ENCODE results near the gene GRK5. TPM values are rescaled to one million over a fixed set of nuclear protein-coding genes. Genes with fewer than 3 reads are reported as not detected.

Gene GRK5
- total RNA-seq, 1 donor from 2014 or later = 52.8 TPM

DNA sequence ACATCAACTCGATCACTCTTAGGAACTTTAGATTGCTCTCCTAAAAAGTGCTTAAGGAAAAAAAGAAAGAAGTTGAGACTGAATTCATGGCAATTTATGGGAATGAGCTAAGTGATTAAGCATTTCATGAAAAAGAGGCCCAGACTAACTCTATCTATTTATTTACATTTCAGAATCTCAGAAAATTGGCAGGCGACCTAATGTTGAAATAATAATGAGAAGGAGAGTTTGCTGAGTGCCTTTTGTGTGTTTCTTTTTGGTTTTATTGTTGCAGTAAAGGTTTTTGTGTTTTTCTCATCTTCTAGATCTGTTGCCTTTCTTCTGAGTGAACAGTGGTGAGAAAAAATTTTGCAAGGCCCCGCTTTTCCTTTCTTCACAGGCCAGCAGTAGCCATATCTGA lies 3.8 kb downstream of the GRK5 start:
- H3K27me3 ChIP-seq (ENCODE audit: low read depth) = no peaks in the 10 kb centered on the region
- intact Hi-C loops (cut with micrococcal nuclease) = no loop called here
- H3K4me1 ChIP-seq = peaks cover 90% of the 10 kb centered on the region
- peak overlapping the region; percentile 97 for H3K4me3 ChIP-seq
- no peak for DNase-seq
- no peaks in the 10 kb centered on the region for H3K9me3 ChIP-seq (replicated peaks)
- peak overlapping the region; percentile 97 for H3K27ac ChIP-seq (replicated peaks)
- TF ChIP-seq, protein P1, sequence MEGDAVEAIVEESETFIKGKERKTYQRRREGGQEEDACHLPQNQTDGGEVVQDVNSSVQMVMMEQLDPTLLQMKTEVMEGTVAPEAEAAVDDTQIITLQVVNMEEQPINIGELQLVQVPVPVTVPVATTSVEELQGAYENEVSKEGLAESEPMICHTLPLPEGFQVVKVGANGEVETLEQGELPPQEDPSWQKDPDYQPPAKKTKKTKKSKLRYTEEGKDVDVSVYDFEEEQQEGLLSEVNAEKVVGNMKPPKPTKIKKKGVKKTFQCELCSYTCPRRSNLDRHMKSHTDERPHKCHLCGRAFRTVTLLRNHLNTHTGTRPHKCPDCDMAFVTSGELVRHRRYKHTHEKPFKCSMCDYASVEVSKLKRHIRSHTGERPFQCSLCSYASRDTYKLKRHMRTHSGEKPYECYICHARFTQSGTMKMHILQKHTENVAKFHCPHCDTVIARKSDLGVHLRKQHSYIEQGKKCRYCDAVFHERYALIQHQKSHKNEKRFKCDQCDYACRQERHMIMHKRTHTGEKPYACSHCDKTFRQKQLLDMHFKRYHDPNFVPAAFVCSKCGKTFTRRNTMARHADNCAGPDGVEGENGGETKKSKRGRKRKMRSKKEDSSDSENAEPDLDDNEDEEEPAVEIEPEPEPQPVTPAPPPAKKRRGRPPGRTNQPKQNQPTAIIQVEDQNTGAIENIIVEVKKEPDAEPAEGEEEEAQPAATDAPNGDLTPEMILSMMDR (IDR thresholded peaks at IDR 0.05; ENCODE audit: borderline replicate concordance) = no peak
- H3K36me3 ChIP-seq = peaks cover 7% of the 10 kb centered on the region

DNA sequence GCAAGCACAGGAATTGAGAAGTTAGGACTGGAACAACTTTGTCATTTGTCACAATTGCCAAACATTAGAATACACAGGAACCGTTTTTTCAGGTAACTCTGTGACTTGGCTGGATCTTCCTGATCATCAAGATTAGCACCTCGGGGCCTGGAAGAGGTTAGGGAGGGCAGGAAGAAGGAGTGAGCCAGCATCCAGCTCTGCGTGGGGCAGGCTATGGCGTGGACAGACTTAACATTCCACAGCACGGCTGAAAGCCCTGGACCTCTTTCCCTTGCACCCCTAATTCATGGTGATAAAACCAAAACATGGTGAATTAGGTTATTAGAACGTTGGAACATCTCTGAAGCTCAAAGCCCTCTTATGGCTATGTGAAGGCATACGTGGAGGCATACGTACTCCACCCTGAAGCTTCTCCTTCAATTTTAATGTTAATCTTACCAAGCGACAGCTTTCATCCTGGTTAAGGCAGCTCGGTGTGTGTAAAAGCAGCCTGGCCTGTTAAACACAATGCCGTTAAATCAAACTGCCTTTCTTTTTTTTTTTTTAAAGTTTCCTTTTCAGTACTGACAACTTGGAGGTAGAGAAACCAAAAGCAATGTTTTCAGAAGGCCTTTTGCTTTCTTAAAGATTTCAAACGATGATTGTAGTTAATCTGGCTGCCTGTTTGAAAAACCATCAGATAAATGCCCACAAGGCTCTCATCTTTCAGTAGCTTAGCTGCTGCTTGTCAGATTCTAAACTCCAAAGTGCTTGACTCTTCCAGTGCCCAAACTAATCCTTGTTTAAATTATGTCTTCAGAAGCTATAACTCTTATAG lies 4.5 kb downstream of the GRK5 start:
- peaks cover 7% of the 10 kb centered on the region for H3K36me3 ChIP-seq
- TF ChIP-seq, protein P1 (IDR thresholded peaks at IDR 0.05; ENCODE audit: borderline replicate concordance) = no peak
- H3K4me3 ChIP-seq = peak overlapping the region; percentile 97
- no peaks in the 10 kb centered on the region for H3K9me3 ChIP-seq (replicated peaks)
- peaks cover 89% of the 10 kb centered on the region for H3K4me1 ChIP-seq
- H3K27me3 ChIP-seq (ENCODE audit: low read depth) = no peaks in the 10 kb centered on the region
- peak overlapping the region; percentile 97 for H3K27ac ChIP-seq (replicated peaks)
- no peak for DNase-seq
- intact Hi-C loops (cut with micrococcal nuclease) = no loop called here

DNA sequence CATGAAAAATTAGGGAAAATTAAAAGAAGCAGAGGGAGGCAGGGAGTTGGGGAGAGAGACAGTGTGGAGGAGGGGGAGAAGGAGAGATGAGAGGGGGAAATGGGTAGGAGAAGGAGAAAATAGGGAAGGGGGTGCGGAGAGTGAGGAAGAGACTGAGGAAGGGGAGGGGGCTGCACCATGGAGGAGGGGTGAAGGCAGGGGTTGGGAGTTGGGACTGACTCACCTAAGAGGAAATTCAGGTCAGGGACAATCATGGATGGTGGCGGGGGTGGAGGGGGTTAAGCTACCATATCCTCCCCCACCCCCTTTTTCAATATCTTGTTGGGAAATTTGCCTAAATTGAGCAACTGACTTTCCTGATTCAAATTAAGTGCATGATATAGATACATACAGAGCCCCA lies 8.0 kb downstream of the GRK5 start:
- Histone ChIP-seq H3K27ac (replicated peaks) (peak overlapping the region; percentile 97), H3K4me3 (no peak overlapping the region)

DNA sequence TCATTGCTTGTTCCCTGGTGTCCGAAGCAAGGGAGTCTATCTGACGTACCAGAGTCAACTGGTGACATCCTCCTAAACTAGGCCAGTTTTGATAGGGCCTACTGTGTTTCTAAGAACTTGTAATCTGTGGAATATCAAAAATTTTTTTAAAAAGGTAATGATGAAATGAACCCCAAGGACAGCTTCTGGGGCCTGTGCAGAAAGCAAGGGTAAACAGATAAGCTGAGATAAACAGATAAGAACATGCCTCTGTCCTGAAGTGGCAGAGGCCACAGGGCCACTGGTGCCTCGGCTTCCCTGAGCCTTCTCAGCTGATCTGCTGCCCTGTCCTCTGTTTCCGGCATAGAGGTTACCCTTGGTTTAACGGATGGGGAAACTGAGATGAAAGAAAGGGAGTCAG lies 8.8 kb downstream of the GRK5 start:
- H3K9me3 ChIP-seq (replicated peaks) = no peaks in the 10 kb centered on the region
- DNase-seq = no peak
- H3K36me3 ChIP-seq = peaks cover 7% of the 10 kb centered on the region
- peak overlapping the region; percentile 97 for H3K27ac ChIP-seq (replicated peaks)
- H3K27me3 ChIP-seq (ENCODE audit: low read depth) = no peaks in the 10 kb centered on the region
- TF ChIP-seq, protein P1 (IDR thresholded peaks at IDR 0.05; ENCODE audit: borderline replicate concordance) = no peak
- intact Hi-C loops (cut with micrococcal nuclease) = no loop called here
- H3K4me1 ChIP-seq = peaks cover 96% of the 10 kb centered on the region
- no peak overlapping the region for H3K4me3 ChIP-seq

More for the DNA sequence above, 8.0 kb downstream of the GRK5 start:
- TF ChIP-seq, protein P1 (IDR thresholded peaks at IDR 0.05; ENCODE audit: borderline replicate concordance) = no peak
- intact Hi-C loops (cut with micrococcal nuclease) = no loop called here
- Histone ChIP-seq H3K9me3 (replicated peaks) (no peaks in the 10 kb centered on the region), H3K4me1 (peaks cover 96% of the 10 kb centered on the region), H3K36me3 (peaks cover 7% of the 10 kb centered on the region), H3K27me3 (ENCODE audit: low read depth) (no peaks in the 10 kb centered on the region)
- DNase-seq = no peak

DNA sequence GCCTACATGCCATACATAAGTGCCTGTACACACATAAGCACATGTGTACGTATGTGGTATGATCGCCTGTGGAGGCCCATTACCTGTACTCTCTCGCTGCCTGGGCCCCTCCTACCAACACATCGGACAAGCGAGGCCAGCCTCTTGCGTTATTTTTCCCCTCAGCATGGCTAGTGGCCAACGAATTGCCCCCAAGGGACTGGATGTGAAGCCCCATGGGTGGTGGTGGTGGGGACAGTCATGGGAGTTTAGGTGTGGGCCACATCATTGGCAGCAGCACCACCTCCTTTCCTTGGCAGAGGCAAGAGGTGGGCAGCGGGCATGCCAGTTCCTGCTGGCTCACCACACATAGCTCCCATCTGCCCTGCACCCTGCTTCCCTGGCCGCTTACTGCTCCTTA lies 10.0 kb downstream of the GRK5 start:
- Histone ChIP-seq H3K27ac (replicated peaks) (peak overlapping the region; percentile 97), H3K27me3 (ENCODE audit: low read depth) (no peaks in the 10 kb centered on the region), H3K4me3 (no peak overlapping the region), H3K36me3 (peaks cover 7% of the 10 kb centered on the region), H3K9me3 (replicated peaks) (no peaks in the 10 kb centered on the region), H3K4me1 (peaks cover 96% of the 10 kb centered on the region)
- intact Hi-C loops (cut with micrococcal nuclease) = no loop called here
- TF ChIP-seq, protein P1 (IDR thresholded peaks at IDR 0.05; ENCODE audit: borderline replicate concordance) = no peak
- DNase-seq = no peak

All from left ventricle myocardium inferior (tissue), 1 donor.